Fibroblast of skin of back (primary cell): Measurements from ENCODE around the gene DPF3.

Source experiments
- DNase-seq: peaks from one replicate; pipeline ENCODE4 v3.0.0-alpha.2; 2013

The DPF3 gene

GRCh38 chr14:72740504-72740961, 153.4 kb downstream of the DPF3 start:
- DNase-seq, result no peak

GRCh38 chr14:72739446-72740405, 154.2 kb downstream of the DPF3 start:
- no peak for DNase-seq

- no peak for DNase-seq
Measured at GRCh38 chr14:72738161-72738611, 155.7 kb downstream of the DPF3 start.

GRCh38 chr14:72737560-72737943, 156.3 kb downstream of the DPF3 start:
- DNase-seq, result no peak

GRCh38 chr14:72736786-72737559, 156.9 kb downstream of the DPF3 start:
- DNase-seq, result peak; percentile 19

GRCh38 chr14:72736308-72736707, 157.6 kb downstream of the DPF3 start:
- DNase-seq, result peak; percentile 85

GRCh38 chr14:72732022-72732780, 161.7 kb downstream of the DPF3 start:
- no peak for DNase-seq

GRCh38 chr14:72731252-72732020, 162.5 kb downstream of the DPF3 start:
- DNase-seq, result no peak

GRCh38 chr14:72730468-72730867, 163.4 kb downstream of the DPF3 start:
- no peak for DNase-seq

- DNase-seq, result no peak
Measured at GRCh38 chr14:72726444-72726843, 167.5 kb downstream of the DPF3 start.

GRCh38 chr14:72723858-72724530, 169.9 kb downstream of the DPF3 start:
- peak; percentile 75 for DNase-seq

- no peak for DNase-seq
Measured at GRCh38 chr14:72722201-72722785, 171.6 kb downstream of the DPF3 start.

- no peak for DNase-seq
Measured at GRCh38 chr14:72721083-72721482, 172.8 kb downstream of the DPF3 start.

- DNase-seq, result no peak
Measured at GRCh38 chr14:72717220-72717619, 176.7 kb downstream of the DPF3 start.

- no peak for DNase-seq
Measured at GRCh38 chr14:72716476-72716875, 177.4 kb downstream of the DPF3 start.

- no peak for DNase-seq
Measured at GRCh38 chr14:72715850-72716228, 178.1 kb downstream of the DPF3 start.

- DNase-seq, result no peak
Measured at GRCh38 chr14:72715215-72715849, 178.6 kb downstream of the DPF3 start.

GRCh38 chr14:72714871-72715214, 179.1 kb downstream of the DPF3 start:
- DNase-seq, result no peak

- no peak for DNase-seq
Measured at GRCh38 chr14:72714094-72714493, 179.8 kb downstream of the DPF3 start.

GRCh38 chr14:72711936-72712335, 182.0 kb downstream of the DPF3 start:
- no peak for DNase-seq
